Psoas muscle (tissue), 8 donors: ENCODE data around the gene CCNF. TPM values are rescaled to one million over a fixed set of nuclear protein-coding genes. Genes with fewer than 3 reads are reported as not detected.

Source experiments
- ATAC-seq, 4 donors: fragments of 200-7000 bp; cut with Tn5 transposase; one replicate each; pipeline ENCODE4 v1.9.1; 2020; ENCODE audit warnings: moderate library complexity in 3 of 4, mild to moderate bottlenecking in 2 of 4
- DNase-seq, 2 donors: peaks; one replicate each; pipeline ENCODE4 v3.0.0-alpha.2; 2020
- H3K27ac ChIP-seq: fragments of 200-600 bp; one replicate; pipeline ENCODE4 v1.8.0; 2022
- H3K27me3 ChIP-seq, 3 donors: fragments of 200-600 bp in 1 of 3; one replicate each; pipeline versions ENCODE4 v1.6.1 to v1.8.0; 2013 to 2022; ENCODE audit warnings: low read length in 2 of 3, mild to moderate bottlenecking in 2 of 3, moderate library complexity in 1 of 3; ENCODE audit not compliant: insufficient read depth in 3 of 3
- H3K36me3 ChIP-seq, 2 donors: fragments of 200-600 bp in 1 of 2; one replicate each; pipeline versions ENCODE4 v1.6.1 to v1.8.0; 2013 to 2022; ENCODE audit warnings: low read depth in 1 of 2, mild to moderate bottlenecking in 1 of 2, moderate library complexity in 1 of 2; ENCODE audit not compliant: insufficient read depth in 1 of 2
- H3K4me1 ChIP-seq: fragments of 200-600 bp; one replicate; pipeline ENCODE4 v1.8.0; 2022
- H3K4me3 ChIP-seq: fragments of 200-600 bp; one replicate; pipeline ENCODE4 v1.8.0; 2022; ENCODE audit warnings: mild to moderate bottlenecking
- H3K9me3 ChIP-seq: fragments of 200-600 bp; one replicate; pipeline ENCODE4 v1.8.0; 2022
- WGBS, 3 donors: extraction: QIAGEN DNeasy Blood & Tissue Kit; methylation state at CpG; one replicate each; pipeline versions ENCODE4 v1.1.6 to v1.1.7; 2013; 5-methylcytosine and 5-hydroxymethylcytosine counted together
- intact Hi-C, 2 donors: fragments of 100-400 bp; cut with DNase I; formaldehyde crosslinking; loops; one replicate each; pipeline versions ENCODE4 v1.11.0 to v1.14.2; 2022
- polyA plus RNA-seq, 3 donors: library from polyadenylated mRNA; stranded (reverse); fragments of 200-250 nt; gene quantifications; one replicate each; pipeline ENCODE4 v1.2.3, GENCODE V29; 2013
- total RNA-seq, 4 donors: library from RNA; stranded (reverse); fragmentation: NEBNext Ultra II Directional in 2 of 4; extraction: Animal tissue kit (Norgen Biotek cat#: 25700) in 2 of 4; gene quantifications; one replicate each; pipeline versions ENCODE4 v1.2.1 to v1.2.4, GENCODE V29; 2021 to 2023
- TF ChIP-seq, protein P1 (sequence below): fragments of 200-600 bp; IDR thresholded peaks from one replicate; pipeline ENCODE4 v1.8.0; 2022; ENCODE audit warnings: antibody characterized with exemption
- donor health status: healthy with polysubstance abuse.
- donor health status: DM: no; HTN: no; CAD: no; lungs with moderate emphysema.
- donor health status: Bipolar disorder and iron deficiency.
- donor health status: healthy.
- donor health status: DM: yes; HTN: yes; CAD: no.
- donor health status: DM: no; HTN: no; CAD: no.
- donor health status: DM: no; HTN: no; CAD: no.
- donor health status: DM: yes; HTN: yes; CAD: no.

CCNF gene
- total and polyA plus RNA-seq, 7 donors, result 1.1 to 2.3 (median 1.7) TPM

DNA sequence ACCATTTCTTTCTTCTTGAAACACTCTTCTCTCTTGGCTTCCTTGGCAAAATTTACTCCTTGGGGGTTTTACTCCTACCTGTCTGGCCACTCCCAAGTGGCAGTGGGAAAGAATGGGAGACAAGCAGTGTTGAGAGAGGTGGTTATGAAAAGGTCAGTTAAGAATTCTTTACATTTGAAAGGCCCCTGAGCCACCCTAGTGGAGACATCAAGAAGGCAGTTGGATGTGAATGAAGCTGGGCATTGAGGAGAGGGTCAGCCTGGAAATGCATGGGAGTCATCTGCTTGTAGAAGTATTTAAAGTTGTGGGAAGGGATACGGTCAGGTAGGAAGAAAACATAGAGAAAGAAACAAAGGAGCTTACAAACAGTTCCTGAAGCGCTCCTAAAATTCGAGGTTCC is 42.3 kb upstream of the CCNF start:
- intact Hi-C loops, result no loop called here
- Histone ChIP-seq H3K4me3 (no peak overlapping the region), H3K27ac (no peak overlapping the region), H3K36me3 (no peaks in the 10 kb centered on the region), H3K4me1 (no peaks in the 10 kb centered on the region), H3K9me3 (no peaks in the 10 kb centered on the region), H3K27me3 (no peaks in the 10 kb centered on the region)
- ATAC-seq (no peak), DNase-seq (no peak)
- 58 to 60% (median 60%) methylated on average over 3 of the region's 3 CpGs for WGBS, 3 donors
- TF ChIP-seq, protein P1, sequence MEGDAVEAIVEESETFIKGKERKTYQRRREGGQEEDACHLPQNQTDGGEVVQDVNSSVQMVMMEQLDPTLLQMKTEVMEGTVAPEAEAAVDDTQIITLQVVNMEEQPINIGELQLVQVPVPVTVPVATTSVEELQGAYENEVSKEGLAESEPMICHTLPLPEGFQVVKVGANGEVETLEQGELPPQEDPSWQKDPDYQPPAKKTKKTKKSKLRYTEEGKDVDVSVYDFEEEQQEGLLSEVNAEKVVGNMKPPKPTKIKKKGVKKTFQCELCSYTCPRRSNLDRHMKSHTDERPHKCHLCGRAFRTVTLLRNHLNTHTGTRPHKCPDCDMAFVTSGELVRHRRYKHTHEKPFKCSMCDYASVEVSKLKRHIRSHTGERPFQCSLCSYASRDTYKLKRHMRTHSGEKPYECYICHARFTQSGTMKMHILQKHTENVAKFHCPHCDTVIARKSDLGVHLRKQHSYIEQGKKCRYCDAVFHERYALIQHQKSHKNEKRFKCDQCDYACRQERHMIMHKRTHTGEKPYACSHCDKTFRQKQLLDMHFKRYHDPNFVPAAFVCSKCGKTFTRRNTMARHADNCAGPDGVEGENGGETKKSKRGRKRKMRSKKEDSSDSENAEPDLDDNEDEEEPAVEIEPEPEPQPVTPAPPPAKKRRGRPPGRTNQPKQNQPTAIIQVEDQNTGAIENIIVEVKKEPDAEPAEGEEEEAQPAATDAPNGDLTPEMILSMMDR, result no peak

DNA sequence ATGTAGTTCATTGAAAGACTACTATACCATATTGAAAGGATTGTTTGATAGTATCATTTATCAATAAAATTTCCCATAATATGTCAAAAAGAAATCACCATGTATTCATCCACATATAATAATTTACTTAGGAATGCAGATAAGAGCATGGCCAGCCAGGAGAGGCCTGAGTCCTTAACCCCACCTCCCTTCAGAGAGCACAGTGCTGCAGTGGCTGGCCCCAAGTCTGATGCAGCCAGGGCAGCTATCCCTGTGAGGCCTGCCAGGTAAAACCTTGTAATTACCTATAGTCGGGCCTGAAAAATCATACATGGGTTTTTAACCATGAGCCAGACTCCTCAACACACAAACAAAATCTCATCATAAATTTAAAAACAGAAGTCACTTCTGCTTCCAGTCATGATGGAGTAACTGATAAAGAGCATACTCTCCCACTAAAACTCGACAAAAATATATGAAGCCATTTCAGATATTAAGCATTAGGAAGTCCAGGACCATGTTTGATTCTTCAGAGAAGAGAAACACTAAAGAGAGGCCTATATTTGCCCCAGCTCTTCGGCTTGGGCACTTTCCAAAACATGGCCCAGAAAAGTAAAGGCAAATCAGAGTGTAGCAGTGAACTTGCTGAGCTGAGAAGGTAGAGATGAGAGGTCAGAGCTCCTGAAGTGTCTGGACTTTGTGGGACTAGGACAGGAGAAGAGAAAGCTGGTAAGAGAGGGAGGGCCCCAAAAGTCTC is 40.9 kb upstream of the CCNF start:
- Histone ChIP-seq H3K36me3 (no peaks in the 10 kb centered on the region), H3K27ac (no peak overlapping the region), H3K4me1 (no peaks in the 10 kb centered on the region), H3K27me3 (no peaks in the 10 kb centered on the region), H3K4me3 (no peak overlapping the region), H3K9me3 (no peaks in the 10 kb centered on the region)
- TF ChIP-seq, protein P1, result no peak
- intact Hi-C loops, result no loop called here
- DNase-seq (no peak), ATAC-seq (no peak)
- WGBS, 3 donors, result 76 to 82% (median 79%) methylated on average over 3 of the region's 3 CpGs

DNA sequence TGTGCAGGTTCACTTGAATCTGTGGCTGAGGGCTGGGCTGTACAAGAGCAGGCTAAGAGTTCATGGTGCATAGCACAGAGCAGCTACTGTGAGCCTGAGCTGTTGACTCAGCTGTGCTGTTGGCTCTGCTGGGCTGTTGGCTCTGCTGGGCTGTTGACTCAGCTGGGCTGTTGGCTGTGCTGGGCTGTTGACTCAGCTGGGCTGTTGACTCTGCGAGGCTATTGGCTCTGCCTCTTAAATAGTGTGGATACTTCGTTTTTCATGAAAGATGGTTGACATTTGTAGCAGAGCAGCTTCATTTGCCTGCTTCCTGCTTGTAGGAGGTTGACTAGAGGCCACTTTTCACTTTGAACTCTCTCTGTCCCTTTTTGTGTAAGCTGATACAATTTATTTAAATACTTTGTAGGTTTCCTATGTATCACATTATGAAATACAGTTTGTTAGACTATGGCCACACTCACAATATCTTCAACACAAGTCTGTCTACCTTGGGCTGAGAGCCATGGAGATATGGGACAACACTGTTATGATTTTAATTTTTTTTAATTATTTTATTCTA is 40.3 kb upstream of the CCNF start:
- 23 to 40% (median 31%) methylated on average over 2 of the region's 2 CpGs for WGBS, 3 donors
- TF ChIP-seq, protein P1, result no peak
- Histone ChIP-seq H3K4me3 (no peak overlapping the region), H3K27ac (no peak overlapping the region), H3K9me3 (no peaks in the 10 kb centered on the region), H3K27me3 (no peaks in the 10 kb centered on the region), H3K4me1 (no peaks in the 10 kb centered on the region), H3K36me3 (no peaks in the 10 kb centered on the region)
- ATAC-seq (no peak), DNase-seq (no peak)
- intact Hi-C loops, result no loop called here

DNA sequence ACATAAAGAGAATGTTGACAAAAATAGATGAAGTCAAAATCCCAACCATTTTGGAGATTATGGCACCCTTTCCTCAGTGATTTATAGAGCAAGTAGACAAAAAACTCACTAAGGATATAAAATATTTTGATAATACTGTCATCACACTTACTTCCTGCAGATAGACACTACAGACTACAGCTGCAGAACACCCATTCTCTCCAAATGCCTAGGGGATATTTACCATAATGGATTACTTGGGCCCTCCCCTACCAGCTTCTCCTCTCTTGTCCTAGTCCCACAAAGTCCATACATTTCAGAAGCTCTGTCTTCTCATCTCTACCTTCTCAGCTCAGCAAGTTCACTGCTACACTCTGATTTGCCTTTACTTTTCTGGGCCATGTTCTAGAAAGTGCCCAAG is 37.2 kb upstream of the CCNF start:
- H3K4me3 ChIP-seq, result no peak overlapping the region
- no peaks in the 10 kb centered on the region for H3K36me3 ChIP-seq
- no peak for DNase-seq
- no peaks in the 10 kb centered on the region for H3K9me3 ChIP-seq
- no peak overlapping the region for H3K27ac ChIP-seq
- ATAC-seq, result no peak
- H3K4me1 ChIP-seq, result no peaks in the 10 kb centered on the region
- intact Hi-C loops, result no loop called here
- TF ChIP-seq, protein P1, result no peak
- H3K27me3 ChIP-seq, result no peaks in the 10 kb centered on the region

DNA sequence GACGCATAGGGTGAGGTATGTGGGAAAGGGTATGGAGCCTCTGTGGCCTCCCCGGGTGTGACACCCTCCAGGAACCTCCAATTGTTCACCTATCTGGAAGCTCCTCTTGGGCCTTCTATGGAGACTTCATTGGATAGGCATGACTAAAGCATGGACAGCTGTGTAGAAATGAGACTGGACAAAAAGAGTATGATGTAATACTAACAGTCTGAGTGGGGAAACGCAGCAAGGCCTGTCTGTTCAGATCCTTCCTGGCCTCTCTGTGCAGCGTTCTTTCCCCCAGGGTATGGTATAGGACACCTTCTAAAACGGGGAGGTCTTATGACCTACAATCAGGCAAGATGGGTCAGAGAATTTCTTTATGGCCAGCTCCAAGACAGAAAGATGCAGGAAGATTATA is 30.7 kb upstream of the CCNF start:
- TF ChIP-seq, protein P1, result no peak
- intact Hi-C loops, result no loop called here
- WGBS, 3 donors, result 67 to 73% (median 70%) methylated on average over 5 of the region's 5 CpGs
- no peak overlapping the region for H3K27ac ChIP-seq
- ATAC-seq, result no peak
- no peak for DNase-seq
- H3K4me3 ChIP-seq, result no peak overlapping the region
- H3K36me3 ChIP-seq, result no peaks in the 10 kb centered on the region
- H3K4me1 ChIP-seq, result no peaks in the 10 kb centered on the region
- H3K9me3 ChIP-seq, result no peaks in the 10 kb centered on the region
- no peaks in the 10 kb centered on the region for H3K27me3 ChIP-seq
